Breast epithelium (tissue), 3 donors: ENCODE data around the gene AKR1A1. TPM values are rescaled to one million over a fixed set of nuclear protein-coding genes. Genes with fewer than 3 reads are reported as not detected.

Experiments used
- total RNA-seq, 3 donors: library from RNA; depleted of rRNA; stranded (reverse); fragments of >200 nt; gene quantifications; one replicate each; pipeline ENCODE4 v1.1.0, GENCODE V29; 2016

The AKR1A1 gene
- total RNA-seq, 3 donors from 2014 or later = 85.5 to 96.0 (median 89.4) TPM

Other genes starting within 250 kb of the AKR1A1 start
- gene HPDL, start 223.9 kb upstream of the AKR1A1 start, total RNA-seq = under 1 TPM in 1 of 3 donors, not detected in 2; 0.44 TPM
- 10 to 100 TPM in 2 of 3 donors, 1 to 10 TPM in 1; 8.6 to 21.2 (median 11.1) TPM for gene TOE1, start 210.7 kb upstream of the AKR1A1 start, total RNA-seq
- 10 to 100 TPM; 16.8 to 26.2 (median 25.8) TPM for gene MUTYH, start 210.4 kb upstream of the AKR1A1 start, total RNA-seq
- gene TESK2, start 59.7 kb upstream of the AKR1A1 start, total RNA-seq = 10 to 100 TPM in 2 of 3 donors, 1 to 10 TPM in 1; 6.2 to 19.2 (median 11.1) TPM
- 1 to 10 TPM in 2 of 3 donors, under 1 TPM in 1; 0.64 to 1.6 (median 1.3) TPM for gene CCDC163, start 50.8 kb upstream of the AKR1A1 start, total RNA-seq
- 1 to 10 TPM; 2.1 to 5.1 (median 3.6) TPM for gene MMACHC, start 50.5 kb upstream of the AKR1A1 start, total RNA-seq
- gene PRDX1, start 28.9 kb upstream of the AKR1A1 start, total RNA-seq = 100 to 1,000 TPM; 178 to 313 (median 308) TPM
- 10 to 100 TPM; 83.4 to 96.7 (median 91.0) TPM for gene NASP, start 33.2 kb downstream of the AKR1A1 start, total RNA-seq
- gene CCDC17, start 73.2 kb downstream of the AKR1A1 start, total RNA-seq = 1 to 10 TPM; 2.3 to 5.7 (median 4.5) TPM
- 100 to 1,000 TPM; 103 to 195 (median 114) TPM for gene GPBP1L1, start 135.7 kb downstream of the AKR1A1 start, total RNA-seq
- 10 to 100 TPM; 20.6 to 39.4 (median 29.1) TPM for gene TMEM69, start 137.4 kb downstream of the AKR1A1 start, total RNA-seq
- gene IPP, start 199.8 kb downstream of the AKR1A1 start, total RNA-seq = 10 to 100 TPM; 10.5 to 15.4 (median 11.4) TPM